K562 (cell line): ENCODE results near the gene COL25A1. TPM values are rescaled to one million over a fixed set of nuclear protein-coding genes. Genes with fewer than 3 reads are reported as not detected.

Experiments
- ATAC-seq: fragments of 200-7000 bp; cut with Tn5 transposase; 3 replicates; pipeline ENCODE4 v1.9.1; 2020; ENCODE audit warnings: moderate library complexity
- BruUV-seq: library from RNA; stranded (reverse); fragments of 400-500 nt; replicated peaks from 2 replicates; lab custom pipeline; 2021; lab: Mats Ljungman, UMichigan
- CTCF ChIA-PET: fragments of 300-600 bp; formaldehyde crosslinking; extraction: SDS; loops from one replicate; lab custom pipeline; 2021; ENCODE audit warnings: low intra/inter-chr PET ratio; lab: Yijun Ruan, JAX
- POLR2A ChIA-PET: fragments of 300-600, 350-650 bp; sonication (Branson Sonifier 250); formaldehyde crosslinking; extraction: SDS; loops from one replicate; lab custom pipeline; 2021; ENCODE audit warnings: antibody characterized with exemption, inconsistent platforms; lab: Yijun Ruan, JAX
- DNase-seq, 4 experiments: peaks; one replicate each; pipeline versions ENCODE4 v3.0.0 to v3.0.0-alpha.2; 2011 to 2018; ENCODE audit warnings: low spot score in 3 of 4, mixed read lengths in 3 of 4; ENCODE audit errors: extremely low read depth in 1 of 4
- FAIRE-seq: peaks from 2 replicates; lab custom pipeline; 2011; peaks lifted over from hg19 to GRCh38; lab: Jason Lieb, UNC
- H2AFZ ChIP-seq: 2 replicates; pipeline ENCODE4 v1.6.0; 2011; ENCODE audit warnings: low read depth, low read length, control low read depth, inconsistent platforms
- H3K27ac ChIP-seq: fragments of 200-600 bp; 3 replicates; pipeline ENCODE4 v1.8.0; 2011; ENCODE audit warnings: low read depth, mild to moderate bottlenecking, control low read depth, inconsistent platforms, low read length, moderate library complexity, mixed read lengths; ENCODE audit errors: extremely low read depth
- H3K27me3 ChIP-seq, 2 experiments: fragments of 300-600 bp in 1 of 2; 2 replicates in 1 of 2; 3 replicates in 1 of 2; pipeline versions ENCODE4 v1.6.0 to v1.8.0; 2011; ENCODE audit warnings: inconsistent platforms in 2 of 2, low read length in 2 of 2, mild to moderate bottlenecking in 1 of 2, mixed read lengths in 1 of 2, moderate library complexity in 1 of 2; ENCODE audit not compliant: control insufficient read depth in 2 of 2, insufficient read depth in 2 of 2
- H3K36me3 ChIP-seq: fragments of 300-600 bp; 3 replicates; pipeline ENCODE4 v1.8.0; 2011; ENCODE audit warnings: mild to moderate bottlenecking, low read length, inconsistent platforms; ENCODE audit not compliant: control insufficient read depth, insufficient read depth
- H3K4me1 ChIP-seq, 2 experiments: fragments of 200-600 bp in 1 of 2; replicated peaks in 1 of 2; 2 replicates in 1 of 2; 3 replicates in 1 of 2; pipeline versions ENCODE4 v1.5.1 to v1.8.0; 2011; ENCODE audit warnings: inconsistent platforms in 2 of 2, low read length in 2 of 2, mild to moderate bottlenecking in 1 of 2, mixed read lengths in 1 of 2, moderate library complexity in 1 of 2; ENCODE audit not compliant: control insufficient read depth in 2 of 2, insufficient read depth in 2 of 2
- H3K4me2 ChIP-seq: 2 replicates; pipeline ENCODE4 v1.6.1; 2011; ENCODE audit warnings: low read length, control low read depth, inconsistent platforms, mixed read lengths; ENCODE audit not compliant: insufficient read depth
- H3K4me3 ChIP-seq: fragments of 200-600 bp; sonication (generic), shearing (Covaris generic); 2 replicates; pipeline ENCODE4 v1.5.1; 2016; ENCODE audit warnings: control low read depth, inconsistent platforms
- H3K79me2 ChIP-seq: fragments of 200-600 bp; 3 replicates; pipeline ENCODE4 v1.8.0; 2011; ENCODE audit warnings: low read length, inconsistent platforms; ENCODE audit not compliant: control insufficient read depth, insufficient read depth
- H3K9ac ChIP-seq, 2 experiments: 2 replicates each; pipeline versions ENCODE4 v1.6.0 to v1.6.1; 2011; ENCODE audit warnings: low read depth in 2 of 2, low read length in 2 of 2, control low read depth in 1 of 2, inconsistent platforms in 1 of 2, mild to moderate bottlenecking in 1 of 2, mixed read lengths in 1 of 2; ENCODE audit not compliant: insufficient read depth in 1 of 2
- H3K9me1 ChIP-seq: one replicate; pipeline ENCODE4 v1.6.0; 2011; ENCODE audit warnings: inconsistent platforms, mild to moderate bottlenecking, low read length, moderate library complexity; ENCODE audit not compliant: control insufficient read depth, insufficient read depth
- H3K9me3 ChIP-seq: replicated peaks from 2 replicates; pipeline ENCODE4 v1.5.1; 2011; ENCODE audit warnings: low read depth, low read length, inconsistent platforms; ENCODE audit not compliant: control insufficient read depth, insufficient read depth
- H4K20me1 ChIP-seq: replicated peaks from 2 replicates; pipeline ENCODE4 v1.6.1; 2011; ENCODE audit warnings: low read length, inconsistent platforms, mixed read lengths; ENCODE audit not compliant: control insufficient read depth, insufficient read depth
- C11orf30 ChIP-seq: fragments of 450-650 bp; IDR thresholded peaks from 2 replicates; pipeline ENCODE4 v1.6.1; 2016; ENCODE audit warnings: low read depth, mild to moderate bottlenecking
- CHCHD3 ChIP-seq: fragments of 250-450 bp; sonication (Bioruptor Pico); IDR thresholded peaks from 2 replicates; pipeline ENCODE4 v2.1.2; 2022; ENCODE audit warnings: mild to moderate bottlenecking
- CXXC5 ChIP-seq: fragments of 250-450 bp; sonication (Bioruptor Pico); IDR thresholded peaks from 2 replicates; pipeline ENCODE4 v1.8.0; 2022; ENCODE audit warnings: inconsistent platforms, mild to moderate bottlenecking, moderate library complexity
- DLX4 ChIP-seq: fragments of 250-450 bp; sonication (Bioruptor Pico); IDR thresholded peaks from 2 replicates; pipeline ENCODE4 v1.6.1; 2021; ENCODE audit warnings: mild to moderate bottlenecking
- ERF ChIP-seq: fragments of 450-650 bp; formaldehyde crosslinking; IDR thresholded peaks from 2 replicates; pipeline ENCODE4 v1.4.0; 2020; ENCODE audit warnings: mild to moderate bottlenecking, mixed read lengths
- FOXK1 ChIP-seq: sonication (generic); formaldehyde crosslinking; IDR thresholded peaks from 2 replicates; pipeline ENCODE4 v1.8.0; 2022; ENCODE audit warnings: missing genetic modification reagents, mild to moderate bottlenecking, borderline replicate concordance
- FOXK2 ChIP-seq, 2 experiments: fragments of 450-650 bp; IDR thresholded peaks in 1 of 2; conservative IDR thresholded peaks in 1 of 2; 2 replicates each; pipeline ENCODE4 v1.6.1; 2016; ENCODE audit warnings: low read depth in 2 of 2, mild to moderate bottlenecking in 1 of 2
- KDM2B ChIP-seq: fragments of 250-450 bp; sonication (Bioruptor Pico); IDR thresholded peaks from 2 replicates; pipeline ENCODE4 v1.8.0; 2021; ENCODE audit warnings: mild to moderate bottlenecking, moderate library complexity
- MCM7 ChIP-seq, 2 experiments: fragments of 450-650 bp; IDR thresholded peaks; 2 replicates each; pipeline ENCODE4 v1.6.1; 2016 to 2018
- RCOR1 ChIP-seq, 2 experiments: IDR thresholded peaks; 2 replicates each; pipeline ENCODE4 v1.6.1; 2012; ENCODE audit warnings: low read depth in 2 of 2, low read length in 2 of 2, borderline replicate concordance in 1 of 2, improper control_type of control experiment in 1 of 2
- ZBED1 ChIP-seq: IDR thresholded peaks from 2 replicates; pipeline ENCODE4 v1.6.1; 2014
- ZC3H4 ChIP-seq: sonication (generic); formaldehyde crosslinking; IDR thresholded peaks from 2 replicates; pipeline ENCODE4 v1.9.0; 2021; ENCODE audit warnings: missing genetic modification reagents, borderline replicate concordance
- ZFP1 ChIP-seq: fragments of 450-650 bp; formaldehyde crosslinking; IDR thresholded peaks from 2 replicates; pipeline ENCODE4 v1.4.0; 2020; ENCODE audit warnings: mild to moderate bottlenecking, mixed read lengths
- ZNF224 ChIP-seq: sonication (generic); formaldehyde crosslinking; IDR thresholded peaks from 2 replicates; pipeline ENCODE4 v1.8.0; 2022; ENCODE audit warnings: mild to moderate bottlenecking, missing genetic modification reagents
- ZNF263 ChIP-seq: sonication (generic); formaldehyde crosslinking; IDR thresholded peaks from 2 replicates; pipeline ENCODE4 v1.8.0; 2022; ENCODE audit warnings: mild to moderate bottlenecking, missing genetic modification reagents, borderline replicate concordance
- WGBS: fragments of 100-300 bp; shearing (Covaris generic); methylation state at CpG from one replicate; pipeline ENCODE4 v1.1.6; 2016; ENCODE audit warnings: low coverage, mixed read lengths; ENCODE audit not compliant: insufficient coverage; ENCODE audit errors: missing lambda C conversion rate; 5-methylcytosine and 5-hydroxymethylcytosine counted together
- in situ Hi-C: fragments of 300-500 bp; cut with MboI; formaldehyde crosslinking; loops from 4 replicates; pipeline ENCODE4 v1.15.0; 2018; ENCODE audit warnings: inconsistent platforms, mixed read lengths
- intact Hi-C: fragments of 100-400 bp; cut with micrococcal nuclease; formaldehyde crosslinking; loops from 2 replicates; pipeline ENCODE4 v1.14.2; 2022
- polyA plus RNA-seq, 8 experiments: library from polyadenylated mRNA; depleted of rRNA in 4 of 8; stranded (reverse) in 5 of 8; unstranded in 3 of 8; fragments of >200 nt; fragmentation: Nextera tagmentation in 2 of 8; fragmentation: Illumina TruSeq in 1 of 8; extraction: Ambion mirVana in 2 of 8; extraction: Trizol in 1 of 8; gene quantifications; 2 replicates each; pipeline versions ENCODE4 v1.2.1 to v1.2.3, GENCODE V29; 2011 to 2014; ENCODE audit warnings: inconsistent platforms in 1 of 8, missing spikeins in 1 of 8
- total RNA-seq, 7 experiments: library from RNA; depleted of rRNA in 6 of 7; stranded (reverse); fragments of >200 nt in 6 of 7; fragmentation: Illumina TruSeq in 2 of 7; extraction: Trizol in 2 of 7; gene quantifications; 2 replicates each; pipeline versions ENCODE4 v1.2.1 to v1.2.3, GENCODE V29; 2011 to 2021; ENCODE audit warnings: low replicate concordance in 1 of 7
- TF ChIP-seq, protein P1 (sequence below), 2 experiments: fragments of 450-650 bp; conservative IDR thresholded peaks; 2 replicates each; pipeline ENCODE4 v1.6.1; 2017; ENCODE audit warnings: mild to moderate bottlenecking in 2 of 2, moderate library complexity in 2 of 2
- TF ChIP-seq, protein P2 (sequence below): fragments of 250-450 bp; sonication (Bioruptor Pico); IDR thresholded peaks from 2 replicates; pipeline ENCODE4 v1.8.0; 2021; ENCODE audit warnings: mild to moderate bottlenecking, moderate library complexity

Gene COL25A1
- total and polyA plus RNA-seq, 9 of the 15 experiments (the other 6 are each of a cell fraction or from before 2014, with no cell fraction given), result 0.03 to 0.62 (median 0.27) TPM

DNA sequence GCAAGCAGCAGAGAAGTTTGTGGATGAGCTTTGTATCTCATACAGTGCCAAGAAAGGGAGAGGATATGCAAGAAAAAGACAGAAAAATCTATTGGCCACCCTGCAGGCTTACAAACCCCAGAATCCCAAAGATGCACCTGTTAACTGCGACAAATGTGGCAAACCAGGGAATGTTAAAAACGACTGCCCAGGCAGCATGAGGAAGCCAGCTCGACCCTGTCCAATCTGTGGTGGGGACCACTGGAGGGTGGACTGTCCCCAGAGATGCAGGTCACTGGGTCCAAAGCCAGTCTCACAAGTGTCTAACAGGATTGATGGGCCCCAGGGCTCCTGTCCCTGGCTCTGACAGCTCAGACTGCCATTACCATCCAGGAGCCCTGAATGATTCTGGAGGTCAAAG lies 12.9 kb upstream of the COL25A1 start:
- H3K9me1 ChIP-seq, result no peaks in the 10 kb centered on the region
- no peaks in the 10 kb centered on the region for H3K79me2 ChIP-seq
- in situ Hi-C loops, result loop anchor here (25.0 kb wide), 1 partner anchor 478 kb away; no protein-coding TSS in a partner anchor
- H4K20me1 ChIP-seq, result no peaks in the 10 kb centered on the region
- no peaks in the 10 kb centered on the region for H3K4me1 ChIP-seq
- H2AFZ ChIP-seq, result no peak overlapping the region
- H3K36me3 ChIP-seq, result no peaks in the 10 kb centered on the region
- ATAC-seq (no peak), FAIRE-seq (no peak), DNase-seq (no peak)
- H3K9ac ChIP-seq, result no peak overlapping the region
- H3K9me3 ChIP-seq, result no peaks in the 10 kb centered on the region; the same call in 1 of the 2 replicates
- intact Hi-C loops, result no loop called here
- 6% methylated on average over 3 of the region's 3 CpGs for WGBS
- CTCF ChIA-PET, result no interaction called here
- POLR2A ChIA-PET, result interaction anchor here (0.6 kb wide), 1 partner anchor 163 kb away, joined by 5 read pairs; no protein-coding TSS in a partner anchor
- TF ChIP-seq, protein P1, sequence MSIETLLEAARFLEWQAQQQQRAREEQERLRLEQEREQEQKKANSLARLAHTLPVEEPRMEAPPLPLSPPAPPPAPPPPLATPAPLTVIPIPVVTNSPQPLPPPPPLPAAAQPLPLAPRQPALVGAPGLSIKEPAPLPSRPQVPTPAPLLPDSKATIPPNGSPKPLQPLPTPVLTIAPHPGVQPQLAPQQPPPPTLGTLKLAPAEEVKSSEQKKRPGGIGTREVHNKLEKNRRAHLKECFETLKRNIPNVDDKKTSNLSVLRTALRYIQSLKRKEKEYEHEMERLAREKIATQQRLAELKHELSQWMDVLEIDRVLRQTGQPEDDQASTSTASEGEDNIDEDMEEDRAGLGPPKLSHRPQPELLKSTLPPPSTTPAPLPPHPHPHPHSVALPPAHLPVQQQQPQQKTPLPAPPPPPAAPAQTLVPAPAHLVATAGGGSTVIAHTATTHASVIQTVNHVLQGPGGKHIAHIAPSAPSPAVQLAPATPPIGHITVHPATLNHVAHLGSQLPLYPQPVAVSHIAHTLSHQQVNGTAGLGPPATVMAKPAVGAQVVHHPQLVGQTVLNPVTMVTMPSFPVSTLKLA (conservative IDR thresholded peaks at IDR 0.05), result no peak
- TF ChIP-seq FOXK1 (CRISPR knock-in tag), result no peak
- TF ChIP-seq RCOR1 (IDR thresholded peaks at IDR 0.05; ENCODE audit: borderline replicate concordance in 1 of 2, low read depth in 2 of 2, low read length in 2 of 2), result no peak
- no peak for TF ChIP-seq ZNF224 (CRISPR knock-in tag)
- no peak for TF ChIP-seq DLX4 (CRISPR knock-in tag)
- no peak for TF ChIP-seq ZFP1 (CRISPR knock-in tag)
- no peak for TF ChIP-seq ZNF263
- TF ChIP-seq FOXK2 (conservative IDR thresholded peaks at IDR 0.05 in 1 of 2, IDR thresholded peaks at IDR 0.05 in 1 of 2; ENCODE audit: low read depth in 2 of 2), result no peak
- TF ChIP-seq CHCHD3 (CRISPR knock-in tag), result no peak
- no peak for TF ChIP-seq MCM7 (IDR thresholded peaks at IDR 0.05)
- TF ChIP-seq ERF (CRISPR knock-in tag), result no peak
- TF ChIP-seq, protein P2, sequence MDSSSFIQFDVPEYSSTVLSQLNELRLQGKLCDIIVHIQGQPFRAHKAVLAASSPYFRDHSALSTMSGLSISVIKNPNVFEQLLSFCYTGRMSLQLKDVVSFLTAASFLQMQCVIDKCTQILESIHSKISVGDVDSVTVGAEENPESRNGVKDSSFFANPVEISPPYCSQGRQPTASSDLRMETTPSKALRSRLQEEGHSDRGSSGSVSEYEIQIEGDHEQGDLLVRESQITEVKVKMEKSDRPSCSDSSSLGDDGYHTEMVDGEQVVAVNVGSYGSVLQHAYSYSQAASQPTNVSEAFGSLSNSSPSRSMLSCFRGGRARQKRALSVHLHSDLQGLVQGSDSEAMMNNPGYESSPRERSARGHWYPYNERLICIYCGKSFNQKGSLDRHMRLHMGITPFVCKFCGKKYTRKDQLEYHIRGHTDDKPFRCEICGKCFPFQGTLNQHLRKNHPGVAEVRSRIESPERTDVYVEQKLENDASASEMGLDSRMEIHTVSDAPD (CRISPR knock-in tag), result no peak
- no peak for TF ChIP-seq C11orf30
- no peak for TF ChIP-seq CXXC5 (CRISPR knock-in tag)
- TF ChIP-seq ZBED1, result no peak
- no peak for TF ChIP-seq KDM2B (CRISPR knock-in tag)
- TF ChIP-seq ZC3H4 (CRISPR knock-in tag), result no peak
- BruUV-seq, result no TSS peak
- no peaks in the 10 kb centered on the region for H3K27me3 ChIP-seq
- H3K27ac ChIP-seq, result no peak overlapping the region
- no peak overlapping the region for H3K4me3 ChIP-seq
- H3K4me2 ChIP-seq, result no peak overlapping the region
